ENCODE data around the gene MRNIP. TPM values are rescaled to one million over a fixed set of nuclear protein-coding genes. Genes with fewer than 3 reads are reported as not detected.

MRNIP gene
- total RNA-seq (ENCODE audit: low replicate concordance): 3.5 and 11.0 TPM in 2 replicates

DNA sequence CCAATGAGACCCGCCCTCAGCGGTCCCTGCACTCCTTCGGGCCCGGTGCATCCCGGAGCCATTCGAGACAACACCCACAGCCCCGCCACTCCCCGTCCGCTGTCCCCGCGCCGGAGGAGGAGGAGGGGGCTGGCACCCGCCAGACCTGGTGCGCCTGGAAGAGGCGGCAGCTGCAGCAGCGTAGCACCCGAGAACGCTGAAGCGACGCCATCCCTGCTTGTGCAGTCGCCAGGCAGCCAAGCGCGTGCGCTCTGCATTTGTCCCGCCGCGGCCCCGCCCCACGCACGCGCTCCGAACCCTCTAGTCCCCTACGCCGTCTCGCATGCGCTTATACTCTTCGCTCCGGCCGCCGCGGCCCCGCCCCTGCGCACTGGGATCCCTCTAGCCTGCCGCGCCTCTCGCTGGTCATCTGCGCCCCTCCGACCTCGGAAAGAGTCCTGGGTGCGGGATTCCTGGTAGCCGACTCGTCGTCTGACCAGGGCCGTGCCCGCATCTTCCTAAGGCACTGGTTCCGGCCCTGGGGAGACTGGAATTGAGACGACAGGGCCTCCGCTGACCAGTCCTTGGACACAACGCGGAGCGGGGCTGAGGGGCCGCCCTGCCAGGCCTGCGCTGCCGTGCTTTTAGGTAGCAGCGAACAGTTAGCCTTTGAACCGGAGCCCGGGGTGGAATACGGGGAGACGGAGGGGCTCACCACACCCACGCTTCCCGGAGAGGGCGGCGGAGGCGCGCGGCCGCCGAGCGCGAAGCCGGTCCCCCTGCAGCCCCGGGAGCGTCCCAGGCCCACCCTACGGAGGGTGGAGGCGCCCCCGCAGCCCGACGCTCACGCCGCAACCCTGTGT is at the start of gene MRNIP:
TSS of gene MRNIP (minus strand) at position 232 of the 842 bp plus-strand sequence. CDS start at position 211, 21 bp downstream.
- peak; percentile 89 for DNase-seq (ENCODE audit: low read depth)
- TF ChIP-seq CTCF (IDR thresholded peaks at IDR 0.05; ENCODE audit: insufficient read depth, low read length): no peak
- H3K4me3 ChIP-seq (ENCODE audit: low read depth, low read length): peak within 1 kb of the TSS; percentile 89

- TF ChIP-seq CTCF (IDR thresholded peaks at IDR 0.05; ENCODE audit: insufficient read depth, low read length): peak; percentile 25
- H3K4me3 ChIP-seq (ENCODE audit: low read depth, low read length): peak within 1 kb of the TSS; percentile 85
- peak; percentile 65 for DNase-seq (ENCODE audit: low read depth)
Observed at GRCh38 chr5:179907556-179908324, 49.1 kb upstream of the MRNIP start, which contains the start of gene TBC1D9B. Gene TBC1D9B, minus strand, starts transcription at chr5:179907897. Its CDS starts 76 bp downstream, at chr5:179907821.

GRCh38 chr5:179906795-179907555 is 48.4 kb upstream of the MRNIP start:
- peak overlapping the region; percentile 85 for H3K4me3 ChIP-seq (ENCODE audit: low read depth, low read length)
- no peak for TF ChIP-seq CTCF (IDR thresholded peaks at IDR 0.05; ENCODE audit: insufficient read depth, low read length)
- DNase-seq (ENCODE audit: low read depth): peak; percentile 11

GRCh38 chr5:179906294-179906794 is 47.7 kb upstream of the MRNIP start:
- peak; percentile 13 for DNase-seq (ENCODE audit: low read depth)
- TF ChIP-seq CTCF (IDR thresholded peaks at IDR 0.05; ENCODE audit: insufficient read depth, low read length): no peak
- peak overlapping the region; percentile 85 for H3K4me3 ChIP-seq (ENCODE audit: low read depth, low read length)

DNA sequence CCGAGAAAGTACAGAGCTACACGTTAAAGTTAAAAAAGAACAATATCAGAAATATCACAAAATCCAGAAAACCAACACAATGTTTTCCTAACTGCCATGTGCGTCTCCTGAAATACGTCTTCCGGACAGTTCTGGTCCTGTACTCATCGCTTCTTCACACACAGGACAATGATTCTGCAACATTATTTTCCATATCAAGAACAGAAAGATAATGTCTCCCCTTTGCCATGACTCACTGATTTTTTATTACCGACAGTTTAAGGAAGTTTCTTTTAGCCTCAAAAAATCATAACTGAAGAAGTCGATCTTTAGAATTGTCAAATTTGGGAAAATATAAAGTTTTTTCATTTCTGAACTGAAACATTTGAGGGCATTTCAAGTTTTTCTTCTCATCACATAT is 46.5 kb upstream of the MRNIP start:
- DNase-seq (ENCODE audit: low read depth): no peak
- no peak for TF ChIP-seq CTCF (IDR thresholded peaks at IDR 0.05; ENCODE audit: insufficient read depth, low read length)
- no peak overlapping the region for H3K4me3 ChIP-seq (ENCODE audit: low read depth, low read length)
